ENCODE data around the gene CDH4.

DNA sequence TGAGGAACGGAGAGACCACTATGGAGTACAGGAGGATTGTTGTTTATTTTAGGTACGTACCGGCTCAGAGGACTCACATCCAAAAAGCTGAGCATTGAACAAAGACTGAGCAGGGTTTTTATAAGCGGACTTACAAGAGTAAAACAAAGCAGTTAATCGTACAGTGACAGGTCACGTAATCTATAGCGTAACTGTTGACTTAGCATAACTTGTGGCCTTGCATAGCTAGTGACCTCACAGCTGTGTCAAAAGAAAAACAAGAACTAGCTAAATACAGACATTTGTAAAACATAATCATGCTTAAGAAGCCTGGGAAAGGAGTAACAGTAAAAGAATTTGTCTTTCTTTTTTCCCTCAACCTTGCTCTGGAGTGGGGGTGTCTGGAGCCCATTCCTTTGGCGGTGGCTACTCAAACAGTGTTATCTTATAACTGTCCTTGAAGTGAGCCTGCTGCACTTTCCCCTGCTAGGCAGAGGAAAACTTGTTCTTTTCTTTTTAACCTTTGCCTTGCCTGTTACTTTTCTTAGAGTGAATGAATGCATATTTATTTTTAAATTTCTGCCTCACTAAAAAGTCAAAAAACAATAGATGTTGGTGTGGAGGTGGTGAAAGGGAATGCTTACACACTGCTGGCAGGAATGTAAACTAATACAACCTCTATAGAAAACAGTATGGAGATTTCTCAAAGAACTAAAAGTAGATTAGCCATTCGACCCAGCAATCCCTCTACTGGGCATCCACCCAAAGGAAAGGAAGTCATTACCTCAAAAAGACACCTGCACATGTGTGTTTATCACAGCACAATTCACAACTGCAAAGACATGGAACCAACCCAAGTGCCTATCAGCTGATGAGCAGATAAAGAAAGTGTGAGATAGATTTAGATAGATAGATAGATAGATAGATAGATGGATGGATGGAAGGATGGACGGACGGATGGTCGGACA is 704.6 kb downstream of the CDH4 start:
- TF ChIP-seq MXI1 (IDR thresholded peaks at IDR 0.05; ENCODE audit: borderline replicate concordance, low read depth, low read length) = no peak
- TF ChIP-seq, protein P1, sequence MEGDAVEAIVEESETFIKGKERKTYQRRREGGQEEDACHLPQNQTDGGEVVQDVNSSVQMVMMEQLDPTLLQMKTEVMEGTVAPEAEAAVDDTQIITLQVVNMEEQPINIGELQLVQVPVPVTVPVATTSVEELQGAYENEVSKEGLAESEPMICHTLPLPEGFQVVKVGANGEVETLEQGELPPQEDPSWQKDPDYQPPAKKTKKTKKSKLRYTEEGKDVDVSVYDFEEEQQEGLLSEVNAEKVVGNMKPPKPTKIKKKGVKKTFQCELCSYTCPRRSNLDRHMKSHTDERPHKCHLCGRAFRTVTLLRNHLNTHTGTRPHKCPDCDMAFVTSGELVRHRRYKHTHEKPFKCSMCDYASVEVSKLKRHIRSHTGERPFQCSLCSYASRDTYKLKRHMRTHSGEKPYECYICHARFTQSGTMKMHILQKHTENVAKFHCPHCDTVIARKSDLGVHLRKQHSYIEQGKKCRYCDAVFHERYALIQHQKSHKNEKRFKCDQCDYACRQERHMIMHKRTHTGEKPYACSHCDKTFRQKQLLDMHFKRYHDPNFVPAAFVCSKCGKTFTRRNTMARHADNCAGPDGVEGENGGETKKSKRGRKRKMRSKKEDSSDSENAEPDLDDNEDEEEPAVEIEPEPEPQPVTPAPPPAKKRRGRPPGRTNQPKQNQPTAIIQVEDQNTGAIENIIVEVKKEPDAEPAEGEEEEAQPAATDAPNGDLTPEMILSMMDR (conservative IDR thresholded peaks at IDR 0.05; ENCODE audit: low read depth, low read length) = no peak
- TF ChIP-seq RCOR1 (IDR thresholded peaks at IDR 0.05; ENCODE audit: insufficient replicate concordance, low read length) = no peak
- TF ChIP-seq RAD21 (IDR thresholded peaks at IDR 0.05; ENCODE audit: low read length) = no peak
- no peak for TF ChIP-seq POLR2A (IDR thresholded peaks at IDR 0.05; ENCODE audit: low read depth, low read length)
- TF ChIP-seq RFX5 (IDR thresholded peaks at IDR 0.05; ENCODE audit: low read depth, low read length) = no peak
- no peak for TF ChIP-seq SMC3 (IDR thresholded peaks at IDR 0.05; ENCODE audit: low read depth, low read length)

Data from IMR-90 (cell line).